Lung (tissue), 12 donors: Measurements from ENCODE around the gene TAOK2. TPM values are rescaled to one million over a fixed set of nuclear protein-coding genes. Genes with fewer than 3 reads are reported as not detected.

Source experiments
- ATAC-seq: fragments of 200-7000 bp; cut with Tn5 transposase; one replicate; pipeline ENCODE4 v1.9.1; 2020; ENCODE audit warnings: moderate number of reproducible peaks; ENCODE audit not compliant: insufficient read depth, low FRiP score
- DNase-seq, 3 donors: peaks; one replicate each; pipeline ENCODE4 v3.0.0-alpha.2; 2013 to 2017
- H3K27ac ChIP-seq, 2 donors: one replicate each; pipeline ENCODE4 v1.5.1; 2013; ENCODE audit warnings: mild to moderate bottlenecking in 2 of 2, moderate library complexity in 2 of 2, control low read depth in 1 of 2, inconsistent platforms in 1 of 2, low read depth in 1 of 2, low read length in 1 of 2
- H3K27me3 ChIP-seq, 3 donors: one replicate each; pipeline ENCODE4 v1.5.1; 2013; ENCODE audit warnings: low read length in 2 of 3; ENCODE audit not compliant: control insufficient read depth in 3 of 3, insufficient read depth in 3 of 3
- H3K36me3 ChIP-seq, 4 donors: one replicate each; pipeline ENCODE4 v1.5.1; 2013; ENCODE audit warnings: low read length in 4 of 4, mild to moderate bottlenecking in 1 of 4, moderate library complexity in 1 of 4; ENCODE audit not compliant: control insufficient read depth in 4 of 4, insufficient read depth in 4 of 4
- H3K4me1 ChIP-seq, 5 donors: one replicate each; pipeline ENCODE4 v1.5.1; 2013; ENCODE audit warnings: low read length in 5 of 5, mild to moderate bottlenecking in 2 of 5, moderate library complexity in 1 of 5; ENCODE audit not compliant: control insufficient read depth in 5 of 5, insufficient read depth in 5 of 5
- H3K4me3 ChIP-seq: one replicate; pipeline ENCODE4 v1.5.1; 2013; ENCODE audit warnings: mild to moderate bottlenecking, control low read depth, moderate library complexity
- H3K9ac ChIP-seq, 2 donors: one replicate each; pipeline ENCODE4 v1.5.1; 2013; ENCODE audit warnings: low read length in 2 of 2, control low read depth in 1 of 2; ENCODE audit not compliant: insufficient read depth in 1 of 2
- H3K9me3 ChIP-seq, 4 donors: one replicate each; pipeline ENCODE4 v1.5.1; 2013; ENCODE audit warnings: low read length in 3 of 4, mild to moderate bottlenecking in 1 of 4, moderate library complexity in 1 of 4; ENCODE audit not compliant: control insufficient read depth in 4 of 4, insufficient read depth in 3 of 4
- CTCF ChIP-seq: IDR thresholded peaks from 2 replicates; pipeline ENCODE4 v1.5.1; 2012; ENCODE audit warnings: mild to moderate bottlenecking; ENCODE audit errors: control extremely low read depth, extremely low read depth
- WGBS, 2 donors: extraction: QIAGEN DNeasy Blood & Tissue Kit; methylation state at CpG; one replicate each; pipeline ENCODE4 v1.1.7; 2013; 5-methylcytosine and 5-hydroxymethylcytosine counted together
- polyA plus RNA-seq, 2 donors: library from polyadenylated mRNA; stranded (reverse); fragments of 200-250 nt; gene quantifications; one replicate each; pipeline ENCODE4 v1.2.1, GENCODE V29; 2013
- total RNA-seq, 2 donors: library from RNA; depleted of rRNA in 1 of 2; stranded (reverse); fragments of >200 nt in 1 of 2; gene quantifications; one replicate each; pipeline ENCODE4 v1.2.1, GENCODE V29; 2014 to 2021
- donor health status: control.
- donor health status: control.
- donor health status: Bipolar disorder and iron deficiency.
- donor health status: healthy.
- donor health status: DM: yes; HTN: yes; CAD: no.

Gene TAOK2
- total and polyA plus RNA-seq, 4 donors = 33.8 to 71.8 (median 55.4) TPM

GRCh38 chr16:29987371-29988085 lies 13.9 kb downstream of the TAOK2 start:
- H3K36me3 ChIP-seq = peaks cover 23 to 85% (median 58%) of the 10 kb centered on the region in 4 donors
- no peak overlapping the region for H3K9ac ChIP-seq
- no peak for TF ChIP-seq CTCF
- H3K27ac ChIP-seq = peak overlapping the region in 1 of 2 donors; percentile 76
- H3K9me3 ChIP-seq = no peaks in the 10 kb centered on the region
- H3K27me3 ChIP-seq = no peaks in the 10 kb centered on the region
- H3K4me3 ChIP-seq = no peak overlapping the region
- DNase-seq = no peak
- ATAC-seq = no peak
- 90 to 94% methylated on average over 32 to 35 of the region's 35 CpGs for WGBS, 2 donors
- H3K4me1 ChIP-seq = peaks cover 0 to 10% (median 0%) of the 10 kb centered on the region in 5 donors

GRCh38 chr16:29988346-29989075 lies 14.8 kb downstream of the TAOK2 start:
- no peak for ATAC-seq
- no peak for TF ChIP-seq CTCF
- Histone ChIP-seq H3K36me3 (peaks cover 23 to 85% (median 55%) of the 10 kb centered on the region in 4 donors), H3K4me1 (peaks cover 0 to 10% (median 0%) of the 10 kb centered on the region in 5 donors), H3K4me3 (no peak overlapping the region), H3K9ac (no peak overlapping the region), H3K27ac (peak overlapping the region in 1 of 2 donors; percentile 76), H3K27me3 (no peaks in the 10 kb centered on the region), H3K9me3 (no peaks in the 10 kb centered on the region)
- 78 to 87% methylated on average over 17 of the region's 17 CpGs for WGBS, 2 donors
- no peak for DNase-seq

- Histone ChIP-seq H3K9ac (peak overlapping the region in 1 of 2 donors; percentile 33), H3K4me1 (peaks cover 0 to 11% (median 3%) of the 10 kb centered on the region in 5 donors), H3K27me3 (no peaks in the 10 kb centered on the region), H3K27ac (peak overlapping the region in 1 of 2 donors; percentile 76), H3K9me3 (no peaks in the 10 kb centered on the region), H3K36me3 (peaks cover 19 to 83% (median 49%) of the 10 kb centered on the region in 4 donors), H3K4me3 (no peak overlapping the region)
- DNase-seq (peak in 1 of 3 donors; percentile 36), ATAC-seq (peak; percentile 32)
- WGBS, 2 donors = 75 to 88% methylated on average over 23 of the region's 23 CpGs
- no peak for TF ChIP-seq CTCF
Measured at GRCh38 chr16:29989111-29989858, 15.6 kb downstream of the TAOK2 start.
